Thoracic aorta (tissue), 2 donors: ENCODE data around the gene TMEM150A. TPM values are rescaled to one million over a fixed set of nuclear protein-coding genes. Genes with fewer than 3 reads are reported as not detected.
A peak's percentile ranks its signal among the peaks of the same experiment; 100 is the strongest.

Experiments used
- ATAC-seq: fragments of 150-250 bp; one replicate; pipeline ENCODE4 v1.8.0; 2017; ENCODE audit warnings: low read depth; ENCODE audit not compliant: insufficient number of reproducible peaks, low FRiP score
- DNase-seq: peaks from one replicate; pipeline ENCODE4 v3.0.0-alpha.2; 2020; ENCODE audit warnings: low spot score
- H3K27ac ChIP-seq, 2 donors: fragments of 200-600 bp; sonication (generic); 1 replicate in 1 of 2; 2 replicates in 1 of 2; pipeline ENCODE4 v1.5.1; 2016; ENCODE audit warnings: mild to moderate bottlenecking in 2 of 2, moderate library complexity in 2 of 2
- H3K27me3 ChIP-seq: fragments of 200-600 bp; sonication (generic); replicated peaks from 2 replicates; pipeline ENCODE4 v1.6.0; 2016; ENCODE audit warnings: mild to moderate bottlenecking; ENCODE audit not compliant: insufficient read depth
- H3K36me3 ChIP-seq: fragments of 200-600 bp; sonication (generic); one replicate; pipeline ENCODE4 v1.5.1; 2016
- H3K4me1 ChIP-seq, 2 donors: fragments of 200-600 bp; sonication (generic); 1 replicate in 1 of 2; 2 replicates in 1 of 2; pipeline versions ENCODE4 v1.5.1 to v1.6.0; 2016; ENCODE audit warnings: low read depth in 2 of 2, mild to moderate bottlenecking in 1 of 2; ENCODE audit not compliant: control insufficient read depth in 1 of 2
- H3K4me3 ChIP-seq: fragments of 200-600 bp; sonication (generic); 2 replicates; pipeline ENCODE4 v1.5.1; 2016; ENCODE audit warnings: mild to moderate bottlenecking
- H3K9me3 ChIP-seq: fragments of 200-600 bp; sonication (generic); 2 replicates; pipeline ENCODE4 v1.5.1; 2016
- CTCF ChIP-seq: fragments of 200-600 bp; sonication (generic); IDR thresholded peaks from one replicate; pipeline ENCODE4 v1.5.1; 2019; ENCODE audit warnings: antibody characterized with exemption
- total RNA-seq, 2 donors: library from RNA; depleted of rRNA; stranded (reverse); fragments of >200 nt; gene quantifications; one replicate each; pipeline versions ENCODE4 v1.1.0 to v1.2.3, GENCODE V29; 2016

Gene TMEM150A
- total RNA-seq, 2 donors from 2014 or later: 25.7 to 26.3 TPM

DNA sequence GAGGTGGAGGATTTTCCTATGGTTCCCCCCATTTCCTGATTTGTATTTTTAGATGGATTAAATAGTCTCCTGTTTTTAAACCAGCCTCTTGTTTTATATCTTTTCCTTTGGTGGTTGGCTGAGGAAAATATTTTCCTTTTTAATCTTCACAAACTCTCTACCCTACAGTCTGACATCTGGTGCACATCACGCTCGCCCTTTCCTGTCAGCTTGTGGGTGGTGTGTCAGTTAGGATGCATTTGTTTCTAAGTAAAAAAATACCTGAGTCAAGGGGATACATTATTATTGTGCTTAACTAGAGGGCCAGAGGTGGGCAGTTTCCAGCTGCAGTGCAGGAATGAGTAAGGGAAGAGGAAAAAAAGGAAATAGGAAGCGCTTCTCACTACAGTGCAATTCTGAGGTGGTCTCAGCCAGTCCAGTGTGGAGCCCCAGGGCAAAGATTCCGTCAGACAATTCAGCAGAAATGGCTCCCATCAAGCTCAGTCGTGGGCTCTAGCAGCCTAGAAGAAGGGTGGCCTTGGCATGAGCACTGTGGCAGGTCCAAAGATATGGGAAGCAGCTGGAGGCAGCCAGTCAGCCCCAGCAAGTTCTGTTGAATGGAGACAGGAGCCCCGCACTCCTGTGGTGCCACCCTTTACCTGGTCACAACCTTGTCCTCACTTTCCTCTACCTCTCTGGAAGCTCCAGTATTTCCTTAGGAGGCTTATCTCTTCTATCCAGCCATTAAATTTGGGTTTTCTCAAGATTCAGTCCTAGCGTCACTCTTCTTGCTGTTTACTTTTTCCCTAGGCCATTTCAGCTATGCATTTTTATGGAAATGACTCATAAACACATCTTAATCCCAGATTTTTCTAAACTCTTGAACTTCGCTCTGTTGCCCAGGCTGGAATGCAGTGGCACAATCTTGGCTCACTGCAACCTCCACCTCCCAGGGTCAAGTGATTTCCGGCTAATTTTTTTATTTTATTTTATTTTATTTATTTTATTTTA is 47.0 kb upstream of the TMEM150A start:
- ATAC-seq: no peak
- peaks cover 0 to 5% of the 10 kb centered on the region in 2 donors for H3K4me1 ChIP-seq
- no peak overlapping the region for H3K4me3 ChIP-seq
- no peak for DNase-seq
- no peaks in the 10 kb centered on the region for H3K27me3 ChIP-seq
- peaks cover 62% of the 10 kb centered on the region for H3K36me3 ChIP-seq
- no peak for TF ChIP-seq CTCF
- no peaks in the 10 kb centered on the region for H3K9me3 ChIP-seq
- H3K27ac ChIP-seq: peak overlapping the region in 1 of 2 donors; percentile 69

DNA sequence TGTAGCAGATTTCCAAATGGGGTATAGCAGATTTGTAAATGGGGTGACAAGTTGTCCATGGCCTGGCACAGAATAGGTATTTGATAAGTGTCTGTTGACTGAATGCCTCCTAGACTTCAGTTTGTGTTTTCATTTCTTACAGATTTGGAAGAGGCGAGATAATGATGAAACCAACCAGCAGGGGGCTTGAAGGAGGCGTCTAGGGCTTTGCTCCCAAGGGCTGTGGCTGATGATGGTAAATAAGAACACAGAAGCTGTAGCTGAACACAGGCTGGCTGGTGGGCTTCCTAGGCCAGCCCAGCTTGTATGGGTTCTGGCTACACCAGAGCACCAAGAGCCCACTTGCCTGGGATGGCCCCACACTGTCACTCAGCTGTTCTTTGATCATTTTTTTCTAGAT is 46.1 kb upstream of the TMEM150A start:
- DNase-seq (no peak), ATAC-seq (no peak)
- Histone ChIP-seq H3K27me3 (no peaks in the 10 kb centered on the region), H3K27ac (peak overlapping the region in 1 of 2 donors; percentile 69), H3K36me3 (peaks cover 68% of the 10 kb centered on the region), H3K4me1 (peaks cover 0 to 5% of the 10 kb centered on the region in 2 donors), H3K9me3 (no peaks in the 10 kb centered on the region), H3K4me3 (no peak overlapping the region)
- TF ChIP-seq CTCF: peak; percentile 33

GRCh38 chr2:85647823-85648526 is 45.5 kb upstream of the TMEM150A start:
- peaks cover 74% of the 10 kb centered on the region for H3K36me3 ChIP-seq
- no peak for DNase-seq
- peak overlapping the region in 1 of 2 donors; percentile 69 for H3K27ac ChIP-seq
- no peak for TF ChIP-seq CTCF
- peaks cover 0 to 5% of the 10 kb centered on the region in 2 donors for H3K4me1 ChIP-seq
- no peak overlapping the region for H3K4me3 ChIP-seq
- no peaks in the 10 kb centered on the region for H3K27me3 ChIP-seq
- no peak for ATAC-seq
- H3K9me3 ChIP-seq: no peaks in the 10 kb centered on the region

DNA sequence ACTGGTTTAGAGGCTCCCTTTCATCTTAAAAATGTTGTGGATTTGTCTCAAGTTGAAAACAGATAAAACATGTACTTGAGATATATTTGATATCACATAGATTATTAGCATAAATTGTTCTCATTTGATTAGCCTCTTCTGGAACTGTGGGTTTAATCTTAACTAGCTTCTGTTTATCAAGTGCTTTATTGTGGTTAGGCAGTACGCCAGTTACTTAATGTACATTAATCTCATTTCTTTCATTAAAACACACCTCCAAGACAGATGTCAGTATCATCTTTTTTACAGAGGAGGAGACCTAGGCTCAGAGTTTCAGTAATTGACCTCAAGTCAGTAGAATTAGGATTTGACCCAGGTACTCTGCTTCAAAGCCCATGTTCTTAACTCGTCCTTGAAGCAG is 43.7 kb upstream of the TMEM150A start:
- no peaks in the 10 kb centered on the region for H3K9me3 ChIP-seq
- peaks cover 0 to 5% of the 10 kb centered on the region in 2 donors for H3K4me1 ChIP-seq
- no peak overlapping the region for H3K4me3 ChIP-seq
- DNase-seq (no peak), ATAC-seq (no peak)
- peaks cover 81% of the 10 kb centered on the region for H3K36me3 ChIP-seq
- no peak for TF ChIP-seq CTCF
- H3K27me3 ChIP-seq: no peaks in the 10 kb centered on the region
- H3K27ac ChIP-seq: no peak overlapping the region

GRCh38 chr2:85644909-85645308 is 42.4 kb upstream of the TMEM150A start:
- no peak for DNase-seq
- Histone ChIP-seq H3K4me1 (peaks cover 0 to 5% of the 10 kb centered on the region in 2 donors), H3K36me3 (peaks cover 80% of the 10 kb centered on the region), H3K27me3 (no peaks in the 10 kb centered on the region), H3K4me3 (no peak overlapping the region), H3K27ac (no peak overlapping the region), H3K9me3 (no peaks in the 10 kb centered on the region)
- ATAC-seq: no peak
- TF ChIP-seq CTCF: no peak
